Left renal pelvis (tissue), 4 donors: Measurements from ENCODE around the gene WARS2. TPM values are rescaled to one million over a fixed set of nuclear protein-coding genes. Genes with fewer than 3 reads are reported as not detected.

Experiments used
- DNase-seq, 4 donors: peaks; one replicate each; pipeline ENCODE4 v3.0.0-alpha.2; 2013; ENCODE audit warnings: low read depth in 4 of 4, low spot score in 3 of 4
- polyA plus RNA-seq, 4 donors: library from polyadenylated mRNA; unstranded; fragments of 120-200 nt; gene quantifications; one replicate each; pipeline ENCODE4 v1.2.1, GENCODE V29; 2013; ENCODE audit not compliant: insufficient read length in 4 of 4

Gene WARS2
- polyA plus RNA-seq, 4 donors, result 14.7 to 24.6 (median 20.3) TPM

- DNase-seq, result no peak
Measured at GRCh38 chr1:118986555-118987467, 153.6 kb downstream of the WARS2 start.

GRCh38 chr1:118985640-118986554 is 154.6 kb downstream of the WARS2 start:
- DNase-seq, result no peak

GRCh38 chr1:118984722-118985639 is 155.5 kb downstream of the WARS2 start:
- no peak for DNase-seq

- DNase-seq, result no peak
Measured at GRCh38 chr1:118984086-118984721, 156.2 kb downstream of the WARS2 start.

GRCh38 chr1:118983558-118984041 is 156.9 kb downstream of the WARS2 start:
- DNase-seq, result no peak

- DNase-seq, result no peak
Measured at GRCh38 chr1:118982821-118983557, 157.5 kb downstream of the WARS2 start.

- DNase-seq, result no peak
Measured at GRCh38 chr1:118982266-118982665, 158.2 kb downstream of the WARS2 start.

GRCh38 chr1:118981436-118981835 is 159.0 kb downstream of the WARS2 start:
- DNase-seq, result no peak

Other genes starting within 250 kb of the WARS2 start
- gene TBX15, start 152.3 kb downstream of the WARS2 start, polyA plus RNA-seq, result under 1 TPM; 0.20 to 0.37 (median 0.29) TPM
- gene HAO2, start 228.1 kb upstream of the WARS2 start, polyA plus RNA-seq, result 100 to 1,000 TPM in 1 of 4 donors, 10 to 100 TPM in 2, 1 to 10 TPM in 1; 1.4 to 100 (median 74.9) TPM